Fibroblast of mammary gland (primary cell): ENCODE measurements around the gene GNB3.
"Not testable (repeated sequence)": the region's sequence is repeated elsewhere in the genome, so short reads cannot be mapped to it uniquely, and the experiment has no call there.

Source experiments
- DNase-seq: peaks from one replicate; pipeline ENCODE4 v3.0.0-alpha.2; 2010; ENCODE audit warnings: low read depth
- H3K4me3 ChIP-seq: 2 replicates; pipeline ENCODE4 v1.5.1; 2011; ENCODE audit warnings: low read depth, mild to moderate bottlenecking, low read length, moderate library complexity; ENCODE audit not compliant: control insufficient read depth
- CTCF ChIP-seq: conservative IDR thresholded peaks from 2 replicates; pipeline ENCODE4 v1.5.1; 2011; ENCODE audit warnings: low read depth, low read length, inconsistent platforms; ENCODE audit not compliant: control insufficient read depth, insufficient read depth

GNB3 gene

GRCh38 chr12:6858799-6859198 lies 18.1 kb downstream of the GNB3 start:
- TF ChIP-seq CTCF = no peak
- H3K4me3 ChIP-seq = no peak overlapping the region
- DNase-seq = no peak

- no peak overlapping the region for H3K4me3 ChIP-seq
- no peak for TF ChIP-seq CTCF
- DNase-seq = no peak
Measured at GRCh38 chr12:6860116-6860515, 19.4 kb downstream of the GNB3 start.

- no peak for DNase-seq
- H3K4me3 ChIP-seq = no peak overlapping the region
- no peak for TF ChIP-seq CTCF
Measured at GRCh38 chr12:6860942-6861341, 20.2 kb downstream of the GNB3 start.

DNA sequence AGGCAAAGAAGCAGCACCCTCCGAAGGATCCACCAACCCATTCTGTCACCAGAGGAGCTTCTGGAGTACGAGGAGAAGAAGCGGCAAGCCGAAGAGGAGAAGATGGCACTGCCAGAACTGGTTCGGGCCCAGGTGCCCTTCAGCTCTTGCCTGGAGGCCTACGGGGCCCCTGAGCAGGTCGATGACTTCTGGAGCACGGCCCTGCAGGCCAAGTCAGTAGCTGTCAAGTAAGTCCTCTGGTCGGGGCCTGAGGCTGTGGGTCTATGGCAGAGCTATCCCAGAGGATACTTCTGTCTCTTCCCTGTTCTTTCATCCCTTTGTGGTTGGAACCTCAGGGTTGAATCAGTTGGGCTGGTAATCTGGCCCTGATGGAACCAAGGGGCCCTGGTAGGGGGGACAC lies 20.7 kb downstream of the GNB3 start:
- H3K4me3 ChIP-seq = no peak overlapping the region
- no peak for DNase-seq
- TF ChIP-seq CTCF = no peak

DNA sequence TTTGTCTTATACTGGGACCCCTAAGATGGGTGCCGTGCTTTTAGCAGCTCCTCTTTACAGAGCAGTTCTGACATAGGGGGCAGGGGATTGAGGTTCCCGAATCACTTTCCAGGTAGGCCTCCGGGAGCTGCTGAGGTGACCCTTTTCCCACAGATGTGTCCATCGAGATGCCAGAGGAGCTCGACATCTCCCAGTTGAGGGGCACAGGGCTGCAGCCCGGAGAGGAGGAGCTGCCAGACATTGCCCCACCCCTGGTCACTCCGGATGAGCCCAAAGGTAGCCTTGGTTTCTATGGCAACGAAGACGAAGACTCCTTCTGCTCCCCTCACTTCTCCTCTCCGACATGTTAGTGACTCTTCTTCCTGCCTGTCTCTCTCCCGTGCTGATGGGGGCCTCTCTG lies 22.3 kb downstream of the GNB3 start:
- no peak for TF ChIP-seq CTCF
- no peak overlapping the region for H3K4me3 ChIP-seq
- no peak for DNase-seq

GRCh38 chr12:6863586-6864321 lies 23.0 kb downstream of the GNB3 start:
- no peak for TF ChIP-seq CTCF
- H3K4me3 ChIP-seq = no peak overlapping the region
- DNase-seq = peak; percentile 16

- DNase-seq, H3K4me3 ChIP-seq: not testable (repeated sequence)
Measured at GRCh38 chr12:6865307-6865706, 24.6 kb downstream of the GNB3 start.
